GM13976 (cell line): ENCODE measurements around the gene MPRIP.

Experiments
- DNase-seq: peaks from one replicate; pipeline ENCODE4 v3.0.0; 2012; ENCODE audit warnings: low spot score
- in situ Hi-C: fragments of 300-500 bp; cut with MboI; formaldehyde crosslinking; loops from one replicate; pipeline ENCODE4 v1.12.0; 2022; ENCODE audit warnings: low sequenced_read_pairs, mixed read lengths, inconsistent platforms; ENCODE audit not compliant: unreplicated experiment
- TF ChIP-seq, protein P1 (sequence below): IDR thresholded peaks from 2 replicates; pipeline ENCODE4 v1.5.1; 2012; ENCODE audit warnings: borderline replicate concordance, mild to moderate bottlenecking; ENCODE audit not compliant: insufficient read depth; ENCODE audit errors: extremely low read depth, missing control alignments, control extremely low read depth

The MPRIP gene

DNA sequence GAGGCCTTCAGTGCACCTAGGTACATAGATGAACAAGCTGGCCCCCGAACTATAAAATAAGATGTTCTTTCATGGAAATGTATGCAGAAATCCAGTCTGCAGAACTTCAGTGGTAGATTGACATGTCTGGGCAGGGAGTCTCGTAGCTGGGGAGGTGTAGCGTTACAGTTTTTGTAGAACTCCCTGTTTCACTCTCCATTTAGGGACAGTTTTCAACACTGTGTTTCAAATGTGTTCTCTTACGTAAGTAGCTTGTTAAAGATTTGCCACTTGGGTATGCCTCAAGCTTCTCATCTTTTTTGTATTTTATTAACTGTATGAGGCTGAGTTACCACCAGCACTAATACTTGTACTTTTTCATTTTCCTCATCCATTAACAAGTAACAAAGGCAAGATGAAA lies 117.3 kb downstream of the MPRIP start:
- no peak for DNase-seq
- TF ChIP-seq, protein P1, sequence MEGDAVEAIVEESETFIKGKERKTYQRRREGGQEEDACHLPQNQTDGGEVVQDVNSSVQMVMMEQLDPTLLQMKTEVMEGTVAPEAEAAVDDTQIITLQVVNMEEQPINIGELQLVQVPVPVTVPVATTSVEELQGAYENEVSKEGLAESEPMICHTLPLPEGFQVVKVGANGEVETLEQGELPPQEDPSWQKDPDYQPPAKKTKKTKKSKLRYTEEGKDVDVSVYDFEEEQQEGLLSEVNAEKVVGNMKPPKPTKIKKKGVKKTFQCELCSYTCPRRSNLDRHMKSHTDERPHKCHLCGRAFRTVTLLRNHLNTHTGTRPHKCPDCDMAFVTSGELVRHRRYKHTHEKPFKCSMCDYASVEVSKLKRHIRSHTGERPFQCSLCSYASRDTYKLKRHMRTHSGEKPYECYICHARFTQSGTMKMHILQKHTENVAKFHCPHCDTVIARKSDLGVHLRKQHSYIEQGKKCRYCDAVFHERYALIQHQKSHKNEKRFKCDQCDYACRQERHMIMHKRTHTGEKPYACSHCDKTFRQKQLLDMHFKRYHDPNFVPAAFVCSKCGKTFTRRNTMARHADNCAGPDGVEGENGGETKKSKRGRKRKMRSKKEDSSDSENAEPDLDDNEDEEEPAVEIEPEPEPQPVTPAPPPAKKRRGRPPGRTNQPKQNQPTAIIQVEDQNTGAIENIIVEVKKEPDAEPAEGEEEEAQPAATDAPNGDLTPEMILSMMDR = no peak
- in situ Hi-C loops = no loop called here

DNA sequence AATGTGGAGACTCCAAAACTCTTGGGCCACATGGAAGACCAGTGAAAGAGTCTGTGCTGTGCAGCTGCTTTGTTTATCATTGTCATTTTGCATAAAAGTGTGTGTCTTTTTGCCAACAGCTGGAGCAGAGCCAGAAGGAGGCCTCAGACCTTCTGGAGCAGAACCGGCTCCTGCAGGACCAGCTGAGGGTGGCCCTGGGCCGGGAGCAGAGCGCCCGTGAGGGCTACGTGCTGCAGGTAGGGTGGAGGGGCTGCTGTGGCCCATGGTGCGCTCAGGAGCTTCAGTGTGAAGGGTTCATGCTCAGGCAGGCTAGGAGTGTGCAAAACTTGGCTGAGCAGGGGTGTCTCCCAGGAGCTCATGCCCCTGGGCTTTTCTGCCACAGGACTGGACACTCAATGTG lies 118.9 kb downstream of the MPRIP start:
- TF ChIP-seq, protein P1 = no peak
- in situ Hi-C loops = no loop called here
- no peak for DNase-seq

DNA sequence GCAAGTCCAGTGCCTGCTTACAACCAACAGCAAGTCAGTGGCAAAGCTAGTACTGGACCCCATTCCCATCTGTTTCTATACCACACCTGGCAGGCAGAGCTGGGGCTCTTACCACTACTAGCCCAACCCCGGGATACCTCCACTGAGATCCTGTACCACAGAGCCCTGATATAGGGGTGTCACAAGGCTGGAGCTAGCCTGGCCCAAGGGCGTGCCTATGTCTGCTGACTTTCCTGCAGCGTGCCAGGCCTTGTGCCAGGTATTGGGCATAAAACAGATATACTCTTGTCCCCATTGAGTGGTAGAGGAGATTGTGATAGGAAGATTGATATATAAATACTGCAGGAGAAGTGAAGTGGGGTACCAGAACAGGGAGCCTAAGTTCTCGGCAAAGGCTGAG lies 119.5 kb downstream of the MPRIP start:
- in situ Hi-C loops = no loop called here
- DNase-seq = no peak
- TF ChIP-seq, protein P1 = no peak

DNA sequence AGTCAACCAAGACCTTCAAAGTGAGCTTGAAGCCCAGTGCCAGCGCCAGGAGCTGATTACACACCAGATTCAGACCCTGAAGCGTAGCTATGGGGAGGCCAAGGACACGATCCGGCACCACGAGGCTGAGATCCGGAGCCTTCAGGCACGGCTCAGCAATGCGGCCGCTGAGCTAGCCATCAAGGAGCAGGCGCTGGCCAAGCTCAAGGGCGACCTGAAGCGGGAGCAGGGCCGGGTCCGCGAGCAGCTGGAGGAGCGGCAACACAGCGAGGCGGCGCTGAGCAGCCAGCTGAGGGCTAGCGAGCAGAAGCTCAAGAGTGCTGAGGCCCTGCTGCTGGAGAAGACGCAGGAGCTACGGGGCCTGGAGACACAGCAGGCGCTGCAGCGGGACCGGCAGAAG lies 121.9 kb downstream of the MPRIP start:
- TF ChIP-seq, protein P1 = no peak
- in situ Hi-C loops = no loop called here
- no peak for DNase-seq

DNA sequence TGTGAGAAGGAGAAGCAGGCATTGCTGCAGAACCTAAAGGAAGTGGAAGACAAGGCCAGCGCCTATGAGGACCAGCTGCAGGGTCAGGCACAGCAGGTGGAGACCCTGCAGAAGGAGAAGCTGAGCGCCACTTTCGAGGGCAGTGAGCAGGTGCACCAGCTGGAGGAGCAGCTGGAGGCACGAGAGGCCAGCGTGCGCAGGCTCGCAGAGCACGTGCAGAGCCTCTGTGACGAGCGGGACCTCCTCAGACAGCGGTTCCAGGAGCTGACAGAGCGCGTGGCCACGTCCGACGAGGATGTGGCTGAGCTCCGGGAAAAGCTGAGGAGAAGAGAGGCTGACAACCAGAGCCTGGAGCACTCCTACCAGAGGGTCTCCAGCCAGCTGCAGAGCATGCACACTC lies 122.4 kb downstream of the MPRIP start:
- in situ Hi-C loops = no loop called here
- no peak for DNase-seq
- TF ChIP-seq, protein P1 = no peak

DNA sequence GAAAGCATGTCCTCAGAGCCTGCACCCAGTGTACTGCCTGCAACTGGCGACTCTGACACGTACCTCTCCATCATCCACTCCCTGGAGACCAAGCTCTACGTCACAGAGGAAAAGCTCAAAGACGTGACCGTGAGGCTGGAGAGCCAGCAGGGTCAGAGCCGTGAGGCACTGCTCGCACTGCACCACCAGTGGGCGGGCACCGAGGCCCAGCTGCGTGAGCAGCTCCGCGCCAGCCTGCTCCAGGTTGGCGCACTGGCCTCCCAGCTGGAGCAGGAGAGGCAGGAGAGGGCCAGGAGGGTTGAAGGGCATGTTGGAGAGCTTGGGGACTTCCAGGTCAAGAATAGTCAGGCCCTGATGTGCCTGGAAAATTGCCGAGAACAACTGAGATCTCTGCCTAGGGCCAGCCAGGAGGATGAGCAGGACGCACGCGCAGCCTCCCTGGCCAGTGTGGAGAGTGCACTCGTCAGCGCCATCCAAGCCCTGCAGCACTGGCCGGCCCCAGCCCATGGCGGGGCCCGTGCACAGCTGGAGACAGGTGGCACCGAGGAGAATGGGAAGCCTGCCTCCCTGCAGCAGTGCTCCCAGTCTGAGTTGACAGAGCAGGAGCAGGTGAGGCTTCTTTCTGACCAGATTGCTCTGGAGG lies 123.5 kb downstream of the MPRIP start:
- in situ Hi-C loops = no loop called here
- no peak for DNase-seq
- TF ChIP-seq, protein P1 = no peak
